Activated B cell treated with CpG ODN at 0.5 μM for 24 hours (primary cell): ENCODE data around the gene PPP2R2C. TPM values are rescaled to one million over a fixed set of nuclear protein-coding genes. Genes with fewer than 3 reads are reported as not detected.

Experiments used
- ATAC-seq: fragments of 200-7000 bp; cut with Tn5 transposase; one replicate; pipeline ENCODE4 v1.10.0; 2021; ENCODE audit warnings: low read depth, mild to moderate bottlenecking, moderate library complexity
- CTCF ChIA-PET: fragments of 350-600 bp; sonication (Branson Sonifier 250); formaldehyde crosslinking; loops from one replicate; lab custom pipeline; 2021; ENCODE audit warnings: antibody characterized with exemption; lab: Charles Lee
- POLR2A ChIA-PET: fragments of 350-600 bp; sonication (Branson Sonifier 250); formaldehyde crosslinking; loops from one replicate; lab custom pipeline; 2021; ENCODE audit warnings: antibody characterized with exemption; lab: Charles Lee
- DNase-seq: peaks from one replicate; pipeline ENCODE4 v3.0.0; 2022
- H3K27ac Mint-ChIP-seq: one replicate; pipeline ENCODE4 v1.8.0; 2020; ENCODE audit warnings: mixed read lengths
- H3K27me3 Mint-ChIP-seq: one replicate; pipeline ENCODE4 v1.8.0; 2021; ENCODE audit warnings: mixed read lengths
- H3K36me3 Mint-ChIP-seq: one replicate; pipeline ENCODE4 v1.8.0; 2021; ENCODE audit warnings: low read depth, mixed read lengths
- H3K4me1 Mint-ChIP-seq: one replicate; pipeline ENCODE4 v1.8.0; 2021; ENCODE audit warnings: mixed read lengths
- H3K4me3 Mint-ChIP-seq: one replicate; pipeline ENCODE4 v1.8.0; 2020; ENCODE audit warnings: mild to moderate bottlenecking, mixed read lengths
- H3K9me3 Mint-ChIP-seq: one replicate; pipeline ENCODE4 v1.8.0; 2020; ENCODE audit warnings: mixed read lengths
- CTCF ChIP-seq: fragments of 200-600 bp; IDR thresholded peaks from one replicate; pipeline ENCODE4 v1.8.0; 2022; ENCODE audit warnings: antibody characterized with exemption, mild to moderate bottlenecking
- intact Hi-C: fragments of 100-400 bp; cut with micrococcal nuclease; formaldehyde crosslinking; loops from one replicate; pipeline ENCODE4 v1.15.1; 2024
- total RNA-seq: library from RNA; stranded (reverse); gene quantifications from 2 replicates; pipeline ENCODE4 v1.2.3, GENCODE V29; 2022

The PPP2R2C gene
- total RNA-seq, 1 donor from 2014 or later, result not detected

- H3K9me3 Mint-ChIP-seq, result no peaks in the 10 kb centered on the region
- intact Hi-C loops, result no loop called here
- H3K36me3 Mint-ChIP-seq, result no peaks in the 10 kb centered on the region
- H3K4me1 Mint-ChIP-seq, result peaks cover under 1% of the 10 kb centered on the region
- POLR2A ChIA-PET, result no interaction called here
- no peak for TF ChIP-seq CTCF
- no peak overlapping the region for H3K27ac Mint-ChIP-seq
- H3K27me3 Mint-ChIP-seq, result peaks cover 20% of the 10 kb centered on the region
- DNase-seq (no peak), ATAC-seq (no peak)
- H3K4me3 Mint-ChIP-seq, result no peak overlapping the region
- CTCF ChIA-PET, result no interaction called here
Observed at GRCh38 chr4:6343939-6344408, 128.4 kb downstream of the PPP2R2C start.

GRCh38 chr4:6342530-6343293 is 129.7 kb downstream of the PPP2R2C start:
- H3K4me3 Mint-ChIP-seq, result no peak overlapping the region
- ChIA-PET POLR2A (no interaction called here), CTCF (no interaction called here)
- no peaks in the 10 kb centered on the region for H3K9me3 Mint-ChIP-seq
- peaks cover 33% of the 10 kb centered on the region for H3K27me3 Mint-ChIP-seq
- intact Hi-C loops, result no loop called here
- ATAC-seq (no peak), DNase-seq (no peak)
- H3K36me3 Mint-ChIP-seq, result no peaks in the 10 kb centered on the region
- TF ChIP-seq CTCF, result no peak
- H3K27ac Mint-ChIP-seq, result no peak overlapping the region
- H3K4me1 Mint-ChIP-seq, result peaks cover 12% of the 10 kb centered on the region

- ATAC-seq, result no peak
- DNase-seq, result no peak
- Mint-ChIP-seq H3K27ac (no peak overlapping the region), H3K27me3 (peaks cover 38% of the 10 kb centered on the region), H3K9me3 (no peaks in the 10 kb centered on the region), H3K36me3 (no peaks in the 10 kb centered on the region), H3K4me3 (no peak overlapping the region), H3K4me1 (peaks cover 19% of the 10 kb centered on the region)
- intact Hi-C loops, result no loop called here
- TF ChIP-seq CTCF, result no peak
- ChIA-PET CTCF (no interaction called here), POLR2A (no interaction called here)
Observed at GRCh38 chr4:6341696-6342095, 130.7 kb downstream of the PPP2R2C start.

- Mint-ChIP-seq H3K9me3 (no peaks in the 10 kb centered on the region), H3K27ac (no peak overlapping the region), H3K36me3 (no peaks in the 10 kb centered on the region), H3K4me3 (no peak overlapping the region), H3K27me3 (peaks cover 42% of the 10 kb centered on the region), H3K4me1 (peaks cover 19% of the 10 kb centered on the region)
- intact Hi-C loops, result no loop called here
- CTCF ChIA-PET, result no interaction called here
- POLR2A ChIA-PET, result no interaction called here
- DNase-seq (no peak), ATAC-seq (no peak)
- TF ChIP-seq CTCF, result no peak
Observed at GRCh38 chr4:6340446-6341015, 131.9 kb downstream of the PPP2R2C start.

GRCh38 chr4:6339818-6340445 is 132.5 kb downstream of the PPP2R2C start:
- CTCF ChIA-PET, result no interaction called here
- Mint-ChIP-seq H3K27me3 (peaks cover 48% of the 10 kb centered on the region), H3K4me3 (no peak overlapping the region), H3K4me1 (peaks cover 19% of the 10 kb centered on the region), H3K9me3 (no peaks in the 10 kb centered on the region), H3K36me3 (no peaks in the 10 kb centered on the region), H3K27ac (no peak overlapping the region)
- DNase-seq (no peak), ATAC-seq (no peak)
- TF ChIP-seq CTCF, result no peak
- intact Hi-C loops, result no loop called here
- POLR2A ChIA-PET, result no interaction called here
